NCI-H345 treated with DMSO at 0.1 percent for 48 hours (cell line): ENCODE measurements around the gene PLS3.

ENCODE experiments used
- DNase-seq: peaks from one replicate; lab custom pipeline; 2025; ENCODE audit not compliant: unreplicated experiment; lab: John Stamatoyannopoulos, UW

The PLS3 gene

DNA sequence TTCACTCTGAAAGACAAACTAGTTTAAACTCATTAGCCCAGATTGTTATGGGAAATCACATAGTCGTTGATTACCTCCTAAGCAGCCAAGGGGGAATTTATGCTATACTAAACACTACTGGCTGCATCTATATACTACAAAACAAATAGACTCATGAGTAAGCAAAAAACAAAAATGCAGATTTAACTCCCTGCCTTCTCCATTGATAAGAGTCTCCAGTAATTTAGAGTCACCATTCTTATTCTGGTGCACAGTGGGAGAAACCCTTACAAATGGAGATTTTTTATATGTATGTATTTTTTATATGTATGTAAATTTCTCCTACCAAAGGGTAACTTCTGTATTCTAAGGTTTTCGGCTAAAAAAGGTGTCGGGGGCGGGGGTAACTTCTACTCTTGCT, 126.6 kb downstream of the PLS3 start:
- DNase-seq, result no peak

DNA sequence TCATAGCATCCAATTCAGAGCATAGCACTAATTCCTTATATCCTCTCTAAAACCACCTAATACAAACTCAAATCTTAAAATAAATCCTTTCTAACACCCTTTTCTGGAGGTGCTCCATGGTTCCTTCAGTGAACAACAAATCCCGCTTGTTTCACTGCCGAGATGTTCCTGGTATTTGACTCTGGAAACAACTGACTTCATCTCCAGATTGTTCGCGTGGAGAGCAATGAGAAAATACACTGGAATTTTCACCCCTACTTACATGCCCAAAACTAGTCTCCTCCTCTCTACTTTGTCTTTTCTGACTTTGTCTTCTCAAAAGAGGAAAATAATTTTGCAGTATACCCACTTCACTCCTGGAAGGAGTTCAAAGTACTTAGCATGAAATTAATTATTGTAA, 129.0 kb downstream of the PLS3 start:
- no peak for DNase-seq

DNA sequence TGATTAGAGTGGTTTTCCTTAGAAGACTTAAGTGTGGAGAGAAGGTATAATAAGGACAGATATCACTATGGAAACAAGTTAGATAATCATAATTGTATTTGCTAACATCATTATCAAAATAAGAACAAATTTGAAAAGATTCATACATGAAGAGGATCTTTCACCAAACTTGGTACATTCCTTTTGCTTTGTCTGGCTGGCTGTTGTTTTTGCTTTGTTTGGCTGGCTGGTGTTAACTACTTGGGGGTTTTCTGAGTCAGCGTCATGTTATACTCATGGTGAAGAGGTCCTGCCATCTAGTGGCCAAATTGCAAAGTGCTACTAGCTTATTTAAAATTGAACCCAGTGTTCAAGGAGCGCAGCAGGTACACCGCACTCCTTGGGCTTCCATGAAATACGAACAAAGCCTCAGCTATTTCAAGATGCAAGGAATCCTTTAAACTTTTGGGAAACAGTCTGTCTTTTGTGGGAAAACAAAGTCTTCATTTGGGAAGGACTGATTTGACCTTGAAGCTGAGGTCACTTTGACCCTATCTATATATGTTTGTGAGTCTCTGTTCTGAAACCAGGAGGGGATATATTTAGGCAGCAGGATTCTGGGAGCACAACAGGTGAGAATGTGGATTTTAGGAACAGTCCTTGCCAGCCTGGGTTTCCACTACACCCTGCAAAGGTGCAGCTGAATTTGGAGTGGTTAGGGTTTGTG, 129.7 kb downstream of the PLS3 start:
- peak; percentile 49 for DNase-seq

DNA sequence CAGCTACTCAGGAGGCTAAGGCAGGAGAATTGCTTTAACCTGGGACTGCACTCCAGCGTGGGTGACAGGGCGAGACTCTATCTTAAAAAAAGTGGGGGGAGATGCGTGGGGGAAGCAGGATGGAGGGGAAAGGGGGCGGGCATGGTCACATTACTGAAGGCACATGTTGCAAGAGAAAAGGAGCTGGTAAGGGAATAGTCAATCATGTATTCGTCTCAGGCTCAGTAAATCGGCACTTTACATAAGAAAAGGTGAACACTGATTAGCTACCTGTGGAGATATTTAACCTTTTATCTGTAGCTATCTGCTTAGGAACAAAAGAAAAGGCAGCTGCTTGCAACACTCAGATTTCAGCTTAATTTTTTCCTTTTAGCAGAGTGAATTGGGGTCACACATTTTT, 132.5 kb downstream of the PLS3 start:
- DNase-seq, result no peak

DNA sequence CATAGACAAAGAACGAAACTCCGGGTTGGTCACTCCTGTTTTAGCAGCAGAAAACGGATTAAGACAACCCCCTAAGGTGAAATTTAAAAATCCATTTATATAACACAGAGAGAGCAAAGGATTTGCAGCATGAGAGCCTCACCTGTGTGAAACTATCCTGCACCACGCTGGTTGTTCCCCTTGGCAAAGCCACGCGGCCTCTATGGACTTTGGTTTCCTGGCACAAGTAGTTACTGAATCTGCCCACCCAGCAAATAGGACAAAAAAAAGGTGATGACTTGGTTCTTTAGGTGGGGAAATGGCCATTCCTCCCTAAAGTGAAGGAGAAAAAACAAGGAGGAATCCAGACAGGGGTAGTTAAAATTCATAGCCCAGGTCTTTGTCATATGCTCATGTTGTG, 133.1 kb downstream of the PLS3 start:
- DNase-seq, result no peak

DNA sequence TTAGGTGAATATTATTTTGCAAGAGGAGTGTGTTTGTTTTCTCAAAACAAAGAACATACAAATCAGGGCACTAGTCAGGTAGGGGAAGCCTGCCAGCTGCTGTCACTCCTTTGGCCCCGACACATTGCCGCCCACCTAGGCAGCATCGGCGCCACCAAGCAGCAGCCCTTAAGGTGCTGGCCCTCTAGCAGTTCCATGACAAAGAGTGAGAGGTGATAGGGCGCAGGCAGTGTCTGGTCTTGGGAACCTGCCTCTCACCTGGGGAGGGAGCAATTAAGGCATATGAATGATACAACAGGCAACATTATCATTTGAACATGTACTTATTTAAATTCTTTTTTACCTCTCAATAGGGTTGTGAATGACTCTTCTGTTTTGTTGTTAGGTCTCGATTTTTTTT, 135.1 kb downstream of the PLS3 start:
- no peak for DNase-seq

DNA sequence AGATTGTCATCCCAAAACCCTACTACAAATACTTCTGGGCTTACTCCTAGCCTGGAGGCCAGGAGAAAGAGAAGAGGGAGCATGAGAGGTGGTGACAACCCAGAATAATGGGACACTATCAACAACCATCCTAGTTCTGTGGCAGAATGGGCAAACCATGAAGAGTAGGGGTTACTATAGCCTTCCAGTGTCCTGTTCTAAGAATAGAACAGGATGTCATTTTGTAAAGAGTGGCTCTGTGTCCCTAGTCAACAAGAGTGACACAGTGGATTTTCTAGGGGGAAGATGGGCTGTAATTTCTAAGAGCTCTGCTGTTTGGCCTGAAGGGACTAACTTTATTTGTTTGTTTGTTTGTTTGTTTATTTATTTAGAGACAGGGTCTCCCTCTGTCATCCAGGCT, 136.0 kb downstream of the PLS3 start:
- DNase-seq, result no peak

DNA sequence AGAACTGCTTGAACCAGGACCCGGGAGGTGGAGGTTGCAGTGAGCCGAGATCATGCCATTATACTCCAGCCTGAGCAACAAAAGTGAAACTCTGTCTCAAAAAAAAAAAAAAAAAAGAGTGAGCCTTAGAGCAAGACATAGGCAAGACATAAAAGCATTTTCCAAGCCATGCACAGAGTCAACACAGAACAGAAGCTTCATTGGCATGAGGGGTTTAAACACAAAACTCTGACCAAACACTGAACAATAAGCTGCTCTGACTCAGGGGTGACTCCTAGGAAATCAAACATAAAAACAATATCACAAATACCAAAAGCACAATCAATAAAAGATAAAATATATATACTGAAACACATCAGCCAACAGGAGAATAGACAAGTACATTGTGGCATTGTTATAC, 136.8 kb downstream of the PLS3 start:
- no peak for DNase-seq
